Measurements from ENCODE around the gene CFAP97.
"Not testable (repeated sequence)": the region's sequence is repeated elsewhere in the genome, so short reads cannot be mapped to it uniquely, and the experiment has no call there.

The CFAP97 gene

DNA sequence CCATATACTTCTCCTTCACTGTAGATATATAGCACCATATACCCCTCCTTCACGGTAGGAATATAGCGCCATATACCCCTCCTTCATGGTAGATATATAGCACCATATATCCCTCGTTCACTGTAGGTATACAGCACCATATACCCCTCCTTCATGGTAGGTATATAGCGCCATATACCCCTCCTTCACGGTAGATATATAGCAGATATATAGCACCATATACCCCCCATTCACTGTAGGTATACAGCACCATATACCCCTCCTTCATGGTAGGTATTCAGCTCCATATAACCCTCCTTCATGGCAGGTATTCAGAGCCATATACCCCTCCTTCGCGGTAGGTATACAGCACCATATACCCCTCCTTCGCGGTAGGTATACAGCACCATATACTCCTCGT, 18.1 kb upstream of the CFAP97 start:
- DNase-seq = no peak

DNA sequence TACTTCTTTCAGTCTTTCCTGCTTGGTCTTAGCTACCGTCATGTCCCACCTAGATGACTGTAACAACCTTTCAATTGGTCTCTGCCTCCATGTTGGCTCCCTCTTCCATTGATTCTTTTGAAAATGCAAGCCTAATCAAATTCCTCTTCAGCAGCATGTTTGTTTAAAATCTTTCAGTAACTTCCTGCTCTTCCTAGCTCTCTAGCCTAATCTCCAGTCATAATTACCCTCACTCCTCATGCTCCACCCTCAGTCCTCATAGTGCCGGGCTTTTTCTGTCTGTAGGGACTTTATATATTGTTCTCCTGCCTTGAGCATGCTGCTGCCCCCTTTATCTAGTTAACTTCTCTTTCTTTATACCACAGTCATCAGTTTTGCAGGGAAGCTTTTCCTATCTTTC, 17.7 kb upstream of the CFAP97 start:
- DNase-seq = no peak

DNA sequence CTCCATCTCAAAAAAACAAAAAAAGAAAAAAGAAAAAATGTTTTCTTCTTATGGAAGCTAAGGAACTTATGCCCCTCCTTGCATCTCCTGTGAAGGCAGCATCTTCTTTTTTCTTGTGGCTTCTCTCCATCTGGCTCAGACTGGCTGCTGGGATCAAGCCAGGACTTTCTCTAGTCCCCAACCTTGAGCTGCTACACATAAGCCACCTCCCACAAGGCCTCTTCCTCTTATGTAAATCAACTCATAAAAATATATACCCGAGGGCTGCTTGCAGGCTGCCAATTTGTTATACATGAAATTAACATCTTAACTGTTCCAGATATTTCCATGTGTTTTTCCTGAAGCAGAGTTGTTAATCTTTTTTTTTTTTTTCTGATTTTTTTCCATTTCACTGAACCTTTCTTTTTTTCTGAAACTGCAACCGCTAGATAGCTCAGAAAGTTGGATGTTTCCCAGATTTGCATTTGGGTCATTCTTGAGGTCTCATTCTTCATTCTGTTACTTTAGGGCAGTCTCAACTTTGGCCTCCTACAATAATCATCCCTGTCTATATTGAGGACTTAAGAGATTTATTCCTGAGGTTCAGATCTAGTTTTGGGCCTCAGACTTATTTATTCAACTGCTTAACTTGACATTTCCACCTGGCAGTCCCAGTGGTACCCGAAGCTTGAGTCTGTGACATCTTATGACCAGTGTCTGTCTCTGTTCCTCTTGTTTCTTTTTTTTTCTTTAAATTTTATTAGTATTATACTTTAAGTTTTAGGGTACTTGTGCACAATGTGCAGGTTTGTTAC, 15.9 kb upstream of the CFAP97 start:
- DNase-seq = no peak

DNA sequence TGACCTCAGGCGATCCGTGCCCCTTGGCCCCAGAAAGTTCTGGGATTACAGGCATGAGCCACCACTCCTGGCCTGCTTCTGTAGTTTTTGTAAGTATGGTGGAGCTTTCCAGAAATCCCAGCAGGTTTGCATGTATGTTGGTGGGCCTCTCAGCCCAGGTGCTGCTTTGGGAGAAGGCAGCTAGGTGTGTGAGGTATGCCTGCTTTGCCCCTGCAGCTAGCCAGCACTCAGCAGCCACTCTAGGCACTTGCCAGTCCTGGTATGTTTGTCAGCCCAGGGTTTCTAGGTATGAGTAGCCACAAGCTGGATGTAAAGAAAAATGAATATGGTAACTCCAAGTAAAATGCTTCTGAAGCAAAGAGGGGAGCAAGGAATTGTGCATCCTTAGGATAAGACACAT, 14.5 kb upstream of the CFAP97 start:
- no peak for DNase-seq

DNA sequence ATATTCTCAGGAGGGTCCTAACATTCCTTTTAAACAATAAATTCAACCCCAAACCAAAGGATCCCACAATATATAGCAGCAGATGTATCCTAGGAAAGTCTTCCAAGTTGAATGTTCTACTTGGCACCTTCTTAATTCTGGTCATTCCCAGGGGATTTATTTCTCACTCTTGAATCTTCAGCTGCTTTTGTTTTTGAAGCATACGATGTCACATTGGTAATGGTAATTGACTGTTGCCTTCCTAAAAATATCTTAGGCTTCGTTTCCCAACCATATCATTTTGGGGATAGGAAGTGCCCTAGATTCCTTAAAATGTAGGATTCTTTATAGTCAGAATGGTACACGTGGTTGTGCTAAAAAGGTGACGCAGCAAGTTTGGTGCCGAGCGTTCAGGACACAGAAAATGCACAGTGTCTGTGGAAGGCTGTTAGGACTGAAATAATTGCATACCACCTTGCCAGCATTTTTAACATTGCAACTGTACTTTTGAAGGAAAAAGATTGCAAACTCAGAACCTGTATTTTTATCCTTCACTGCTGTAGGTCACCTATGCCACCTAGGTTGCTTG, 13.7 kb upstream of the CFAP97 start:
- DNase-seq = no peak

DNA sequence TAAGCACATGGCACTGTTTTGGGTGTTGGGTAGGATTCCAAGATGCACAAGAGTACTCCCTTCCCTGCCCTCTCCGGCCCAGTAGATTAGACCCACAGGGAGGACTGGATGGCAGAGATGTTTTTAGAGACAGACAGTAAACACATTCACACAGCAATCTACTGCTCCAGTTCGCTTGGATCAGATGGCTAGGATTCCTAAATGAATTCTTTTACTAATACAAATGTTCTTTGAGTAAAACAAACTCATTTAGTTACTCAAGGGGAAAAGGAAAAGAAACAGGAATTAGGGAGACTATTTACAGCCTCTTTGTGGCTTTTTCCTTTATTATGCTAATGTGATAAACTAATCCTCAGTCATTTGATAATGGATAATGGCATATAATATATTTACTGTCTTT, 11.5 kb upstream of the CFAP97 start:
- DNase-seq = no peak

DNA sequence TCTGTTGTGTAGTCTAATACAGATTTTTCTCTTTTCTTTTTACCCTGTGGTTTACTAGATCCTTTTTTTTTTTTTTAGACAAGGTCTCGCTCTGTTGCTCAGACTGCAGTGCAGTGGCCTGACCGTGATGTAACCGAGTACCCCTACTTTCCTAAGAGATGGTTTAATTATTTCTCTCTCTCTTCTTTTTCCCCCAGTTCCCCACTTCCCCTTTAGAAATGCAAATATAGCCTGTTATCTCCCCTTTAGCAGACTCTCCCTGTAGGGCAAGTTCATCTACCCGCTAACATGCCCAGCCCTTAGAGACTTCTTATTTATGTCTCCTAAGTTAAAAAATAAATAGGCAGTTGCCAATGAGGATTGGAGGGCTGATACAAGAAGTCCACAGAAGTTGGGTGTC, 10.1 kb upstream of the CFAP97 start:
- no peak for DNase-seq

DNA sequence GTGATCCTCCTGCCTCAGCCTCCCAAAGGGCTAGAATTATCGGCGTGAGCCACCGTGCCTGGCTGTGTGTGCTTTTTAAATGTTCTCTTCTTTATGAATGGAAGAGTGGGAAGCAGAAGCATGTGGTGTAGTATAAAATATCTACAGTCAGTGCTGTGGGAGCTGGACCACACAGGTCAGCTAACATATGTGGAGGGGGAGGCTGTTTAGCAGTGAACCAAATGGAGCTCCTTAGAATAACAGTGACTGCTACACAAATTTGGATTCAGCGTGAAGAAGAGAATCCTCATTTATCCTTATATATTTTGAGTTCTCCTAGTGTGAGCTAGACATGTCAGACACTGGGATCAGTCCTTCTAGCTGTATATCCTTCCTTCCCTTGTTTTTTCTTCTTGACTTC, 8.8 kb upstream of the CFAP97 start:
- DNase-seq = no peak

DNA sequence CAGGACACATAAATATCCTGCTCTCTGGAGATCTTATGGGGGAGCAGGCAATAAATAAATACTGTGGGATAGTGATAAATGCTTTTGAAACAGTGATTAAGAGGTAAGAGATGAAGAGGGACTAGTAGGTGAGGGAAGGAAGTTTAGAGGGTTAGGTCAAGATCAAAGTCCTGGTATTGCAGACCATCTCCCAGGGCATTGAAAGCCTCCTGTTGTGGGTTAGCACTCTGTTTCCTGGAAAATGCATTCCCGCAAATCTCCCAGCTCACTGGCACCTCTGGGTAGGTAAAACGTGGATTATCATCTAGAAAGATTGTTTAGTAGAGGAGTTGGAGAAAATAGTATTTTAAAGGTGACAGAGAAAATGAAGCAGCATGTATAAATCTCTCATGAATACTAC, 7.8 kb upstream of the CFAP97 start:
- DNase-seq = no peak

DNA sequence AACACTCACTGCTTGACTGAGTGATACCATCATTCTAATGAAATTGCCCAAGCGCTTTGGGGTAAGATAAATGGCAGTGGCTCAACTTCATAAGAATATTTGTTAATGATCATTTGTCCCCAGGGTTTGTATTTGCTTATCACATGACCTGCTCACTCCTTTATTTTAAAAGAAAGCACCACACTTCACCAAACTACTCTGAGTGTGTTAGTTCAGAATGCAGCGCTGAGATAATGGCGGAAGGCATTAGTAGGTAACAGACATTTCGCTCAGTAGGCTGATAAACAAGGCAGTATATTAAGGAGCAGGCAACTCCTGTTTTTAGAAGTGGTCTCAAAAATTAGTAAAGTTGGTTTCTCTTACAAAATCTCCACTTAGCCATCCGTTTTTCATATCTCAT, 7.2 kb upstream of the CFAP97 start:
- DNase-seq = no peak

DNA sequence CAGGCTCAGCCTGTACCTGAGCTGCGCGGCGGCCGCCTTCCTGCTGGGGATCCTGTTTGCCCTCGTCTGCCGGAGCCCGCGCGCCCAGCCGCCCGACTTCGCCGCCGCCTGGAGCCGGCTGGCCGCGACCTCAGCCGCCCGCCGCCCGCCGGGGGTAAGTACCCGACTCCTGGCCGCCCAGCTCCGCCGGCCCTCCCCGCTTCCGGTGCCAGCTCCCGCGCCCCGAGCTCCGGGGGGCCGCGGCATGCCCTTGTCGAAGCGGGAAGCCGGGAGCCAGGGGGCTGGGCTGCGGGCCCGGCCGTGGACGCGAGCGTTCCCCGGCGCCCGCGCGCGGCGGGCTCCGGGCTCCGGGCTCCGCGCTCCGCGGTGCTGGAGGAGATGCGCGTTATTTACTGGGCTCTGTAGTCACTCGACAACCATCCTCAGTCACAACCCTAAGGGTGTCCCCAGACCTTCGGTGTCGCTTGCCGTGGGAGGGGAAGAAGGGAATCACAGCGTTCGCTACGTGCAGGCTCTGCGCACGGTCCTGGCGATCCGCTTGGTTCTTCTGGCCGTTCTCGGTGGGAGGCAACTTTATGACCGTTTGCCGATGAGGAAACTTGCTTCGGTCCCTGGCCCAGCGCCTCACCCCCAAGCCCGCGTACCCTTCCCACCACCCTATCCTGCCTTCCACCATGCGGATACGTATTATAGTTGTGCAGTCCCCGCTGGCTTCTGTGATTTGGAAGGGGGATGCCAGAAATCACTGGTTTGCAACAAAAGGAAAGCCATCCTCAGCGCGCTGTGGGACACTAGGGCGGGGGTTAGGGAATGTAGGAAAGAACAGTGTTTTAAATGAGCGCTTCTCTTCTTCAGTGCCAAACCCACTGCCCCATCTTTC, 6.5 kb upstream of the CFAP97 start:
- DNase-seq = peak; percentile 42

DNA sequence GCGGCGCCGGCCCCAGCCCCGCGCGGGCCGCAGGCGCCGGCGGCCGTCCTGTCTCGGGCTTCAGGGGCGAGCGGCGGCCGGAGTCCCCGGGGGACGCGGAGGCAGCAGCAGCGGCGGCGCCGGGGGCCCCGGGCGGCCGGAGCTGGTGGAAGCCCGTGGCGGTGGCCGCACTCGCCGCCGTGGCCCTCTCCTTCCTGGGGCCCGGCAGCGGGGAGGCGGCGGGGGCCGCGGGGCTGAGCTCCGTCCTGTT, 6.0 kb upstream of the CFAP97 start:
- DNase-seq = not testable (repeated sequence)

DNA sequence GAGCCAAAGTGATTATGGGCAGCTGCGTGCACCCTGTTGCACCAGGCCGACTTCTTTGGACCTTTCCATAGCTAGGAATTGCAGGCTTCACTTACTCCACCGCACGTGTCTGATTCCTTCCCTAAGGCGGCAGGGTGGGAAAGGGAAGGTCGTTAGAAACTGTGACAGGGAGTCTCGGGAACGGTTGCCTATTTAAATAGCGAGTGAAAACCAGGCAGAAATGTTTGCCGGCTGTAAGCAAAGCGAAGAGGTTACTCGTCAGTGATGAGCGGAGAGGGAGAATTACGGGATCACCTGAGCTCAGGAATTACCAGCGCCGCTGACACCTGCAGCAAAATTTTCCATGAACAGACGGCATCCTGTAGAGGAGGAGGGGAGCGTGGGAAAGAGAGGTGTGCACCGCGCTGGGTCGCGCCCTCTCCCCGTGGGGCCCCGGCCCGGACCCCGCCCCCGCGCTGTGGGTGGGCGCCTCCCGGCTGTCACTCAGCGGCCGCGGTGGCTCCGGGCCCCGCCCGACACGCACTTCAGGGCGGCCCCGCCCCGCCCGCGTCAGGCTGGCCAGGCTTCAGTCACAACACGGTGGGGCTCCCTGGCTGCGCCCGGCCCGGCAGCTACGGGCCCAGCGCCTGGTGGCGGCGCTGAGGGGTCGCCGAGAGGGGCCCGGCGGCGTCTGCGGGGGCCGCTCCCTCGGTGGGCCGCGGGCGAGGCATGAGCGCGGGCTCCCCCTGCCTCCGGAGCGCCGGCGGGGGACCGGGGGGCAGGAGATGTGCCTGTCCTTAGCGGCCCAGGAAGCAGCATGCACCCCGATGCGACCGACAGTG, 5.4 kb upstream of the CFAP97 start, which contains the start of gene SNX25:
Gene SNX25, plus strand, starts transcription at position 568 of the 821 bp plus-strand sequence. Its CDS starts 229 bp downstream, at position 797.
- peak; percentile 81 for DNase-seq

DNA sequence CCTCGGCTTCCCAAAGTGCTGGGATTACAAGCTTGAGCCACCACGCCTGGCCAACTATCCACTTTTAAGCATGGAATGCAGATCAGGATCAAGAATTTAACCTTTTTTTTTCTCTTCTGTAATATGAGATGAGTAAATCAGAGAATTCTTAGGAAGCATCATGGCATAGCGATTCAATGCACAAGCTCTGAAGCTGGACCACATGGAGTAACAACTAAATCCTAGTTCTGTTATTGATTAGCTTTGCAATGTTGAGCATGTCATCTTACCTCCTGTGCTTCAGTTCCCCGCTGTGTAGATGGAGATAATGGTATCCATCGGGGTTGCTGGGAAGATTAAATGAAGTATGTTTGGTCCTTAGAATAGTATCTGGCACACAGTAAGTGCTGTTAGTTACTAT, 3.7 kb upstream of the CFAP97 start:
- no peak for DNase-seq

DNA sequence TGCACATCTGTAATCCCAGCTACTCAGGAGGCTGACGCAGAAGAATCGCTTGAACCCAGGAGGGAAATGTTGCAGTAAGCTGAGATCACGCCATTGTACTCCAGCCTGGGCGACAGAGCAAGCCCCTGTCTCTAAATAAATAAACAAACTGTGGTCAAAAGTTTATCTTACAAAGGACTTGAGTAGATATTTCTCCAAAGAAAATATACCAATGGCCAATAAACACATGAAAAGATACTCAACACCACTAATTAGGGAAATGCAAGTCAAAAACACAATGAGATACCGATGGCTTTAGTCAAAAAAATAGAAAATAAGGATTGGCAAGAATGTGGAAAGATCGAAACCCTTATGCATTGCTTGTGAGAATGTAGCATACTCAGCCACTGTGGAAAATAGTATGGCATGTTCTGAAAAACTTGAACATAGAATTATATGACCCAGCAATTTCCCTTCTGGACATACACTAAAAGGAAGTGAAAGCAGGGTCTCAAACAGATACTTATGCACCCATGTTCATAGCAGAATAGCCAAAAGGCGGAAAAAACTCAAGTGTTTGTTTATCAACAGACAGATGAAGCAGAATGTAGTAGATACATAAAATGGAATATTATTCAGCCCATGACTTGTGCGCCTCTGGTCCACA, 2.0 kb upstream of the CFAP97 start:
- DNase-seq = no peak

DNA sequence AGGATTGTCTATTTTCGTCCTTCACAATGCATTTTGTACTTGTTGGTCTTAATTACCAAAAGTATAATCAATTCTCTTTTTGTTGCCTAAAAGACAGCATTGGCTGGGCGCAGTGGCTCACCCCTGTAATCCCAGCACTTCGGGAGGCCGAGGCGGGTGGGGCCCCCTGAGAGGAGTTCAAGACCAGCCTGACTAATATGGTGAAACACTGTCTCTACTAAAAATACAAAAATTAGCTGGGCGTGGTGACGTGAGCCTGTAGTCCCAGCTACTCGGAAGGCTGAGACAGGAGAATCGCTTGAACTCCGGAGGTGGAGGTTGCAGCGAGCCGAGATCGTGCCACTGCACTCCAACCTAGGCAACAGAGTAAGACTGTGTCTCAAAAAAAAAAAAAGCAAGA, 1.3 kb upstream of the CFAP97 start:
- not testable (repeated sequence) for DNase-seq

DNA sequence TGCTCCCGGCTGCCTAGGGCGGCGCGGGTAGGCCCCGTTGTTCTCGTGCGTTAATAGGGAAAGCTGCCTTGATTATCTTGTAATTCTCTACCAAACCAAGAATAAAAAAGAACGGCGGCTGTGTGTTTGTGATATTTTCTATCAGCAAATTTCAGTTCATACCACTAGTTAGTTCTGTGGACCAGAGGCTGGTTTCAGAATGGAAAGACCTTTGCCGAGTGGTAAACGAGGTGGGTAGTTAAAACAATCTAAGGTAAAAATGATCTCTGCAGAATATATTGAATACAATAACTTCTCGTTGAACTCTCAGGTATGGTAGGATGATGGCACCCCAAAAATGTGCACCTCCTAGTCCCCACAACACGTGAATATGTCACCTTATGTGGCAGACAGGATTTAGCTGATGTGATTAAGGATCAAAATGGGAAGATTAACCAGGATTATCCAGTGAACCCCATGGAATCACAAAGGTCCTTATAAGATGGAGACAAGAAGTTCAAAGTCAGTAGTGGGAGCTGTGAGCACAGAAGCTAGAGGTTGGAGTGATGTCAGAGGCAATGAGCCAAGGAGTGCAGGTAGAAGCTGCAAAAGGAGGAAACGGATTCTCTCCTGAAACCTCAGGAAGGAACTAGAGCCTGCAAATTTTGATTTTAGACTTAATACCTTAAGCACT, 574 bp upstream of the CFAP97 start:
- DNase-seq = no peak

DNA sequence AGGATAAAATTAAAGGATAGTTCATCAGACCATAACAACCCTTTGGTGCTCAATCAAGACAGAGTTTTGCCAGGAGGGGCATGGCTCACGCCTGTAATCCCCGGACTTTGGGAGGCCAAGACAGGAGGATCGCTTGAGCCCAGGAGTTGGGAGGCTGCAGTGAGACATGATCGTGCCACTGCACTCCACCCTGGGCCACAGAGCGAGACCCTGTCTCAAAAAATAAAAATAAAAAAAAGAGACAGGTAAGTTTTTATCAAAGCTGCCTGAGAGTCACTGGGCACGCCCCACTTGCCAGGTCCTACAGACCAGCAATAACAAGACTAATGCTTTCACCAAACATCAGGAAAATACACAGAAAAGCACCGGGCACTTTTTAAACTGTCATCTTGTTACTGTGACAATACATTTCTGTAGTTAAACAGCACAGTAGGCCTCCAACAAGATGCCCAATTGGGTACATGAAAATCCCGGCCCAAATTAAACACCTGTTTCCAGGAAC, 765 bp downstream of the CFAP97 start:
- no peak for DNase-seq

DNA sequence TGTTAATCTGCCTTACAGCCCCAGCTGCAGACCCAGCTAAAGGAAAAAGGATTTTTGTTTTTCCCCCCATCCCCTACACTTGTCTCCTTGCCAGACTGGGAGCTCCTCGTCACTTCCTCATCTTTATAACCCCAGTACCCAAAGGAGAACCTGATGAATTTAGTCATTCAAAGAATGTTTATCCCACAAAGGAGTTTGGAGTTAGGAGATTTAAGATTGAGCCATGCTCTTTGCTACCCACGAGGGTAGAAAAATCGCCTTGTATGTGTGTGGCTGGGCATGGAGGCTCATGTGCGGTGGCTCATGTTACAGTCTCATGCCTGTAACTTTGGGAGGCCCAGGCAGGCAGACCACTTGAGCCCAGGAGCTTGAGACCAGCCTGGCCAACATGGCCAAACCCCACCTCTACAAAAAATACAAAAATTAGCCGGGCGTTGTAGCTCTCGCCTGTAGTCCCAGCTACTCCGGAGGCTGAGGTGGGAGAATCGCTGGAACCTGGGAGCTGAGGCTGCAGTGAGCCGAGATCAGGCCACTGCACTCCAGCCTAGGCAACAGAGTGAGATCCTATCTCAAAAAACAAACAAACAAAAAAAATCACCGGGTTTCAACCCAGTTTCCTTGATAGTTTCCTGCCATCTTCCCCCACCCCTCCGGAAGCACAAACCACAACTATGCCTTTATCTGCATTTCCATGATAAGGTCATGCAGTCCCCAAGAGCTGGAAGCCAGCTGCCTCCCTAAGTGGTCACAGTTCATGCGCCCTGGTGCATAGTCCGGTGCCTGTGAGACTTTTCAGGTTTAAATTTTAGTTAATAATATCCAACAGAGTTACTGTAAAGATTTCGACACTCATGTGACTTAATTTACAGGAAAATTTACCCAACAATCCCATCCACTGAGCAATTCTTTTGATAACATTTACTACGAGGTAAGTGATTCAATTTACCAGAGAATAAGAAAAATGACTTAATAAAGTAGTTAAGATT, 1.5 kb downstream of the CFAP97 start:
- peak; percentile 26 for DNase-seq

DNA sequence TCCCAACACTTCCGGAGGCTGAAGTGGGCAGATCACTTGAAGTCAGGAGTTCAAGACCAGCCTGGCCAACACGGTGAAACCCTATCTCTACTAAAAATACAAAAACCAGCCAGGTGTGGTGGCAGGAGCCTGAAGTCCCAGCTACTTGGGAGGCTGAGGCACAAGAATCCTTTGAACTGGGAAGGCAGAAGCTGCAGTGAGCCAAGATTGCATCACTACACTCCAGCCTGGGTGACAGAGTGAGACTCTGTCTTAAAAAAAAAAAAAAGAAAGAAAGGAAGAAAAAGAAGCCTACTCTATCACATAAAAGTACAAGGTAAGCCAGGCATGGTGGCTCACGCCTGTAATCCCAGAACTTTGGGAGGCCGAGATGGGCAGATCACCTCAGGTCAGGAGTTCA, 5.6 kb downstream of the CFAP97 start:
- DNase-seq = not testable (repeated sequence)

DNA sequence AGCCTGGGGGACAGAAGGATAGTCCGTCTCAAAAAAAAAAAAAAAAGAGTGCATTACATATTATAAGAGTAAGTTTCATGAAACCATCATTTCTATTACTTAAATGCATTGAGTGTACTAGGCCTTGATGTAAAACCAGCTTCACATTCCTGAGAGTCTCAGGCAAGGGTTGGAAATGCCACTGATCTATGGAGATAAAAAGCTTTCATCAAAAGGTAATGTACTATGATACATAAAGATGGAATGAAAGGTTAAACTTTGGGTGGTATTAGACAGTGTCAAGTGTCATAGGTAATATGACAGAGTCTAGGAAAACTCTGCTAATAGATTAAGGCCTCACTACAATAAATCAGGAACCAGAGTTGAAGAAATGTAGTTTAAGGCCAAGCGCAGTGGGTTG, 7.4 kb downstream of the CFAP97 start:
- no peak for DNase-seq

Data from activated CD4-positive, alpha-beta T cell treated with anti-CD3 and anti-CD28 coated beads, Interleukin-2, amount 50 U/mL, for 1 hour (primary cell).